NB4 (cell line): Measurements from ENCODE around the gene RCOR3.

Source experiments
- MYC ChIP-seq: IDR thresholded peaks from 2 replicates; pipeline ENCODE4 v1.6.1; 2011; ENCODE audit warnings: low read depth, low read length
- POLR2A ChIP-seq: IDR thresholded peaks from 2 replicates; pipeline ENCODE4 v1.6.1; 2011; ENCODE audit warnings: mild to moderate bottlenecking; ENCODE audit not compliant: insufficient read length; ENCODE audit errors: extremely low read depth
- TF ChIP-seq, protein P1 (sequence below): IDR thresholded peaks from one replicate; pipeline ENCODE4 v1.5.1; 2012; ENCODE audit warnings: low read depth, low read length
- TF ChIP-seq, protein P2 (sequence below): IDR thresholded peaks from 2 replicates; pipeline ENCODE4 v1.6.1; 2011; ENCODE audit warnings: low read depth, low read length

DNA sequence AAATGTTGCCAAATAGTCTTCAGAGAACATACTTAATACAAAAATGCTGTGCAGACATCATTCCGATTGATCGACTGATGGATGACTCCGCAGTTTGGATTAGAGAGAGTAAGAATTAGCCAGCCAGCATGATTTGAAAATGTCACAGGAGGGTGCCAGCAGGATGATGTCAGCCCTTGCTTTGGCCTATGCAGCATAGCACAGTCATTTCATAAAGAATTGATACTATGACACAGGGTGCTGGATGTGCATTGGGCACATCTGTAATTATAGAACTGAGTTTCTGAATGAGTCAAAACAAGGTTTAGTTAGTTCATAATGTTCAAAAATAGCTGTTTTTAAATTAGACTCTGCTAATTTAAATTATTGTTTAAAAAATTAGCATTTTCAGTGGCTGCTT is 45.9 kb downstream of the RCOR3 start:
- TF ChIP-seq, protein P1, sequence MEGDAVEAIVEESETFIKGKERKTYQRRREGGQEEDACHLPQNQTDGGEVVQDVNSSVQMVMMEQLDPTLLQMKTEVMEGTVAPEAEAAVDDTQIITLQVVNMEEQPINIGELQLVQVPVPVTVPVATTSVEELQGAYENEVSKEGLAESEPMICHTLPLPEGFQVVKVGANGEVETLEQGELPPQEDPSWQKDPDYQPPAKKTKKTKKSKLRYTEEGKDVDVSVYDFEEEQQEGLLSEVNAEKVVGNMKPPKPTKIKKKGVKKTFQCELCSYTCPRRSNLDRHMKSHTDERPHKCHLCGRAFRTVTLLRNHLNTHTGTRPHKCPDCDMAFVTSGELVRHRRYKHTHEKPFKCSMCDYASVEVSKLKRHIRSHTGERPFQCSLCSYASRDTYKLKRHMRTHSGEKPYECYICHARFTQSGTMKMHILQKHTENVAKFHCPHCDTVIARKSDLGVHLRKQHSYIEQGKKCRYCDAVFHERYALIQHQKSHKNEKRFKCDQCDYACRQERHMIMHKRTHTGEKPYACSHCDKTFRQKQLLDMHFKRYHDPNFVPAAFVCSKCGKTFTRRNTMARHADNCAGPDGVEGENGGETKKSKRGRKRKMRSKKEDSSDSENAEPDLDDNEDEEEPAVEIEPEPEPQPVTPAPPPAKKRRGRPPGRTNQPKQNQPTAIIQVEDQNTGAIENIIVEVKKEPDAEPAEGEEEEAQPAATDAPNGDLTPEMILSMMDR = no peak
- TF ChIP-seq POLR2A (no peak), MYC (no peak)
- TF ChIP-seq, protein P2, sequence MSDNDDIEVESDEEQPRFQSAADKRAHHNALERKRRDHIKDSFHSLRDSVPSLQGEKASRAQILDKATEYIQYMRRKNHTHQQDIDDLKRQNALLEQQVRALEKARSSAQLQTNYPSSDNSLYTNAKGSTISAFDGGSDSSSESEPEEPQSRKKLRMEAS = no peak
